Stimulated activated naive CD8-positive, alpha-beta T cell treated with anti-CD3 and anti-CD28 coated beads, Interleukin-15, Interleukin-2, amounts not matched to agents 100 ng/mL and 50 ng/mL, for 24 hours (primary cell): ENCODE data around the gene ARMC3.
"Not testable (repeated sequence)": the region's sequence is repeated elsewhere in the genome, so short reads cannot be mapped to it uniquely, and the experiment has no call there.

Experiments used
- H3K27ac Mint-ChIP-seq: one replicate; pipeline ENCODE4 v1.8.0; 2021; ENCODE audit warnings: mild to moderate bottlenecking, mixed read lengths
- H3K27me3 Mint-ChIP-seq: one replicate; pipeline ENCODE4 v1.8.0; 2021; ENCODE audit warnings: mixed read lengths
- H3K36me3 Mint-ChIP-seq: one replicate; pipeline ENCODE4 v1.8.0; 2021; ENCODE audit warnings: low read depth, mixed read lengths
- H3K4me1 Mint-ChIP-seq: one replicate; pipeline ENCODE4 v1.8.0; 2021; ENCODE audit warnings: low read depth, mixed read lengths
- H3K4me3 Mint-ChIP-seq: one replicate; pipeline ENCODE4 v1.8.0; 2021; ENCODE audit warnings: mild to moderate bottlenecking, mixed read lengths
- H3K9me3 Mint-ChIP-seq: one replicate; pipeline ENCODE4 v1.8.0; 2021; ENCODE audit warnings: mixed read lengths

ARMC3 gene

GRCh38 chr10:22927661-22928403 is at the start of gene ARMC3:
Gene ARMC3 (plus strand): TSS chr10:22928053. CDS start chr10:22931997, 3,944 bp downstream.
- H3K4me1 Mint-ChIP-seq = peaks cover 3% of the 10 kb centered on the region
- no peak within 1 kb of the TSS for H3K4me3 Mint-ChIP-seq
- peak within 1 kb of the TSS; percentile 42 for H3K27ac Mint-ChIP-seq
- peaks cover 12% of the 10 kb centered on the region for H3K27me3 Mint-ChIP-seq
- H3K36me3 Mint-ChIP-seq = no peaks in the 10 kb centered on the region
- no peaks in the 10 kb centered on the region for H3K9me3 Mint-ChIP-seq

DNA sequence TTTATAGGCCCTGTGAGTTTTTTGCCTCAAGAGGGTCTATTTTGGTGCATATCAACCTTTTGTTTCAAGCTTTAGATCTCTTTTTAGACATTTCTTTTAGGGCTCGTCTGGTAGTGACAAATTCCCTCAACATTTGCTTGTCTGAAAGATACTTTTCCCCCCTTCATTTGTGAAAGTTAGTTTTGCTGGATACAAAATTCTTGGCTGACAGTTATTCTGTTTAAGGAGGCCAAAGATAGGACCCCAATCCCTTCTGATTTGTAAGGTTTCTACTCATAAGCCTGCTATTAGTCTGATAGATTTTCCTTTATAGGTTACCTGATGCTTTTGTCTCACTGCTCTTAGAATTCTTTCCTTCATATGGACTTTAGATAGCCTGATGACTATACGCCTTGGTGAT is 36.1 kb upstream of the ARMC3 start:
- Mint-ChIP-seq H3K4me1 (no peaks in the 10 kb centered on the region), H3K27ac (no peak overlapping the region), H3K36me3 (no peaks in the 10 kb centered on the region), H3K4me3 (no peak overlapping the region), H3K27me3 (no peaks in the 10 kb centered on the region), H3K9me3 (peaks cover 29% of the 10 kb centered on the region)

- Mint-ChIP-seq H3K36me3 (no peaks in the 10 kb centered on the region), H3K27ac (no peak overlapping the region), H3K4me1 (no peaks in the 10 kb centered on the region), H3K9me3 (peaks cover 21% of the 10 kb centered on the region), H3K4me3 (no peak overlapping the region), H3K27me3 (no peaks in the 10 kb centered on the region)
These were observed 34.1 kb upstream of the ARMC3 start for GRCh38 chr10:22893781-22894180.

DNA sequence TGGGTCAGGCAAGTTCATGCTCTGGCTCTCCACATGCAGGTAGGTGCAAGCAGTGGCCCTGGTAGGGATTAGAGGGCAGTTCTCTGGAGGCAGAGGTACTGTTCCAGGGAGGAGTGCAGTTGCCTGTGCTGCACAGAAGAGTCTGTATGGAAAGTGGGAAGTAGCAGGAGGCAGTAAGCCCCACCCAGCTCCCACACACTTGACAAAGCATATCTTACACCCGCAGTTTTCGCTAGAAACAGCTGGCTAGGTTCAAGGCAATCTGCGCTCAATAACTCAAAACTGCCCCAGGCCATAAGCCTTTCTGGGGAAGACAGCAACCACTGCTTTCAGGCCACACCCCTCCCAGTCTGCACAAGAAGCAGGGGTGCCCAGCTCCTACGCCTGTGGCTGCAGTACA is 33.1 kb upstream of the ARMC3 start:
- H3K27ac Mint-ChIP-seq = no peak overlapping the region

DNA sequence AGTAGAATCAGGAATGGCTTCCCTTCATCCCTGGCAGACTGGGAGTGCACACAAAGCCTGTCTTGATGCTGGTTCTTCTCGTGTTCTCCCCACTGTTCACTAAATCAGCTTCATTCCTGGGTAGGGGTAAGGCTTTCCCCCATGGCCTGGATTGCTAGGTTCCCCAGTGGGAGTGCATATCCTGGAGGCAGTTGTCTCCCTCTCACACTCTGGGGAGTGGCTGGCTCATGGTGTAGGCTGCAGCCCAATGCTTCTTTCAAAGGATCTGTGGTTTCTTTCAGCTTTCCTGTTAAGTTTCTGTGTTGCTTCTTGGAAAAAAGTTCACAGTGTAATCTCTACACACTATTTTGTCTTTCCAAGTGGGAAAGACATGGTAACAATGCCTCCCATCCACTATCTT is 32.6 kb upstream of the ARMC3 start:
- no peak overlapping the region for H3K4me3 Mint-ChIP-seq
- no peak overlapping the region for H3K27ac Mint-ChIP-seq
- no peaks in the 10 kb centered on the region for H3K4me1 Mint-ChIP-seq
- peaks cover 21% of the 10 kb centered on the region for H3K9me3 Mint-ChIP-seq
- no peaks in the 10 kb centered on the region for H3K36me3 Mint-ChIP-seq
- H3K27me3 Mint-ChIP-seq = no peaks in the 10 kb centered on the region

More for the DNA sequence above, 33.1 kb upstream of the ARMC3 start:
- no peaks in the 10 kb centered on the region for H3K27me3 Mint-ChIP-seq
- no peak overlapping the region for H3K4me3 Mint-ChIP-seq
- H3K9me3 Mint-ChIP-seq = peaks cover 21% of the 10 kb centered on the region
- H3K4me1 Mint-ChIP-seq = no peaks in the 10 kb centered on the region
- no peaks in the 10 kb centered on the region for H3K36me3 Mint-ChIP-seq

DNA sequence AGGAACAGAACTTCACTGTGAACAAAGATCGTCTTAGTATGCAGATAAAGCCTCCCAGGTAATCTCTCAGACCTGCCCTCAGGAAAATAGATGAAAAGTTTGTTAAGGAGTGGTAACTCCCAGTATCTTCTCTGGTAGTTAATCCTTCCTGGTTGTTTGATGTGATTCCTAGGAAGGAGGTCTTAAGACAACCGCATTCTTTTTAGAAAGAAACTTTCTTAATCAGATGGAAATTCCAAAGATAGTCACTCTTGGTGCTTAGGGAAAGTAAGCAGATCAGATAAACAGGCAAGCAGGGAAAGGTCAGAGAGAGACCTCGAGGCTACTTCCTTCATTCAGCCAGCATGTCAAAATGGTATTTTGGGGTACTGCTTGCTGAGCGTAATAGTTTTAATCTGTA is 30.5 kb upstream of the ARMC3 start:
- no peak overlapping the region for H3K27ac Mint-ChIP-seq
- H3K36me3 Mint-ChIP-seq = no peaks in the 10 kb centered on the region
- H3K4me1 Mint-ChIP-seq = no peaks in the 10 kb centered on the region
- no peak overlapping the region for H3K4me3 Mint-ChIP-seq
- no peaks in the 10 kb centered on the region for H3K27me3 Mint-ChIP-seq
- H3K9me3 Mint-ChIP-seq = peaks cover 14% of the 10 kb centered on the region

DNA sequence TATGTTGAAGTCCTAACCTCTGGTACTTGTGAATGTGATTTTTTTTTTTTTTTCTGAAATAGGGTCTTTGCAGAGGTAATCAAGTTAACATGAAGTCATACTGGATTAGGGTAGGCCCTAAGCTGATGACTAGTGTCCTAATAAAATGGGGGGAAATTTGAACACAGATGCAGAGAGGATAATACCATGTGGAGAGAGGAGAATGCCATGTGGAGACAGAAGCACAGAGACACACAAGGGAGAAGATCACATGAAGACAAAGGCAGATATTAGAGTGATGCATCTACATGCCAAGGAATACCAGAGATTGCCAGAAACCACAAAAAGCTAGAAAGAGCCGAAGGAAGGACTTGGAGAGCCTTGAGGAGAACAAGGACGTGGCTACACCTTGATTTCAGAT is 28.5 kb upstream of the ARMC3 start:
- Mint-ChIP-seq H3K9me3 (peaks cover 15% of the 10 kb centered on the region), H3K4me3 (no peak overlapping the region), H3K27me3 (no peaks in the 10 kb centered on the region), H3K36me3 (no peaks in the 10 kb centered on the region), H3K27ac (no peak overlapping the region), H3K4me1 (no peaks in the 10 kb centered on the region)

DNA sequence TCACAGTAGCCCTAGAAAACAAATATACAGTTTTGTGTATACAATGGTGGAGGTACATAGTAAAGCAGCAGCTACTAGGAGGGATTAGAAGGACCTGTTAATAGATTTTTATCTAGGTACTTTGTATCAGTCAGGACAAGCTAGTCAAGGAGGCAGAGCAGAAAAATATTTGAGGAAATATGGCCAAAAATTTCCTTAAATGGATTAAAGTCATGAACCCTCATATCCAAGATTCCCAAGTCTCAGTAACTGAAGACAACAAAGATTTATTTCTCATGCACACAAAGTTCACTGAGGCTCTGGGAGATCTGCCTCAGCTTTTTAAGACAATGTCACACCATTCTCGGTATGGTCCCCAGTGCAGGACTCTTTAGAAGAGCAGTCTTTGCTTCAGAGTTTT is 28.1 kb upstream of the ARMC3 start:
- Mint-ChIP-seq H3K4me1 (no peaks in the 10 kb centered on the region), H3K36me3 (no peaks in the 10 kb centered on the region), H3K4me3 (no peak overlapping the region), H3K27ac (no peak overlapping the region), H3K9me3 (peaks cover 15% of the 10 kb centered on the region), H3K27me3 (no peaks in the 10 kb centered on the region)

GRCh38 chr10:22900841-22901601 is 26.8 kb upstream of the ARMC3 start:
- no peaks in the 10 kb centered on the region for H3K36me3 Mint-ChIP-seq
- no peaks in the 10 kb centered on the region for H3K27me3 Mint-ChIP-seq
- H3K27ac Mint-ChIP-seq = no peak overlapping the region
- peaks cover 20% of the 10 kb centered on the region for H3K9me3 Mint-ChIP-seq
- H3K4me3 Mint-ChIP-seq = no peak overlapping the region
- H3K4me1 Mint-ChIP-seq = no peaks in the 10 kb centered on the region

DNA sequence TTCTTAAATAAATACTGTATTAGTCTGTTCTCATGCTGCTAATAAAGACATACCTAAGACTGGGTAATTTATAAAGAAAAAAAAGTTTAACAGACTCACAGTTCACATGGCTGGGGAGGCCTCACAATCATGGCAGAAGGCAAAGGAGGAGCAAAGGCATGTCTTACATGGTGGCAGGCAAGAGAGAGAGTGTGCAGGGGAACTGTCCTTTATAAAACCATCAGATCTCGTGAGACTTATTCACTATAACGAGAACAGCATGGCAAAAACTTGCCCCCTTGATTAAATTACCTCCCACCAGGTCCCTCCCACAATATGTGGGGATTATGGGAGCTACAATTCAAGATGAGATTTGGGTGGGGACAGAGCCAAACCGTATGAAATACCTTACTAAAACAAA is 25.7 kb upstream of the ARMC3 start:
- H3K4me3 Mint-ChIP-seq, H3K27me3 Mint-ChIP-seq, H3K27ac Mint-ChIP-seq, H3K4me1 Mint-ChIP-seq, H3K36me3 Mint-ChIP-seq: not testable (repeated sequence)
- H3K9me3 Mint-ChIP-seq = peaks cover 20% of the 10 kb centered on the region

DNA sequence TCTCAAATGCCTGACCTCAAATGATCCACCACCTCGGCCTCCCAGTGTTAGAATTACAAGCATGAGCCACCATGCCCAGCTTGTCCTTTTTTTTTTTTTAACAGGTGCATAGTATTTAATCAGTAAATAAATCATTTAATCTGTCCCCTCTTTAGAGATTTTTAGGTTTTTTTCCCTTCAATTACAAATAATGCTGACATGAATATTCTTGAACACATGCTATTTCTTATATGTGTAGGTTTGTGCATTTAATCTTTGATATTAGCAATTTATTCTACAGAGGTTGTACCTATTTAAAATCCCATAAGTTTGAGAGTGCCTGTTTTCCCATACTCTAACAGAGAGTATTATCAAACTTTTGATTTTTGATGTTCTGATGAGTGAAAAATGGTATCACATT is 24.2 kb upstream of the ARMC3 start:
- no peaks in the 10 kb centered on the region for H3K4me1 Mint-ChIP-seq
- H3K9me3 Mint-ChIP-seq = peaks cover 34% of the 10 kb centered on the region
- H3K27ac Mint-ChIP-seq = no peak overlapping the region
- peaks cover 11% of the 10 kb centered on the region for H3K36me3 Mint-ChIP-seq
- H3K27me3 Mint-ChIP-seq = no peaks in the 10 kb centered on the region
- no peak overlapping the region for H3K4me3 Mint-ChIP-seq

GRCh38 chr10:22906767-22907166 is 21.1 kb upstream of the ARMC3 start:
- H3K4me3 Mint-ChIP-seq = no peak overlapping the region
- H3K4me1 Mint-ChIP-seq = peaks cover 3% of the 10 kb centered on the region
- H3K36me3 Mint-ChIP-seq = peaks cover 19% of the 10 kb centered on the region
- no peaks in the 10 kb centered on the region for H3K27me3 Mint-ChIP-seq
- H3K27ac Mint-ChIP-seq = no peak overlapping the region
- H3K9me3 Mint-ChIP-seq = peaks cover 40% of the 10 kb centered on the region

DNA sequence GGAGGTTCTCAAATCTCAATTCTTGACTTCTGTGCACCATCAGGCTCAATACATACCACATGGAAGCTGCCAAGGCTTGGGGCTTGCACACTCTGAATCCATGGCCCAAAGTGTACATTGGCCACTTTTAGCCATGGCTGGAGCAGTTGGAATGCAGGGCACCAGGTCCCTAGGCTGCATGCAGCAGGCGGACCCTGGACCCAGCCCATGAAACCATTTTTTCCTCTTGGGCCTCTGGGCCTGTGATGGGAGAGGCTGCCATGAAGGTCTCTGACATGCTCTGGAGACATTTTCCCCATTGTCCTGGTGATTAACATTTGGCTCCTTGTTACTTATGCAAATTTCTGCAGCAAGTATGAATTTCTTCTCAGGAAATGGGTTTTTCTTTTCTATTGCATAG is 19.0 kb upstream of the ARMC3 start:
- no peak overlapping the region for H3K27ac Mint-ChIP-seq
- H3K4me3 Mint-ChIP-seq = no peak overlapping the region
- H3K4me1 Mint-ChIP-seq = peaks cover 10% of the 10 kb centered on the region
- peaks cover 19% of the 10 kb centered on the region for H3K36me3 Mint-ChIP-seq
- H3K9me3 Mint-ChIP-seq = peaks cover 31% of the 10 kb centered on the region
- H3K27me3 Mint-ChIP-seq = no peaks in the 10 kb centered on the region

GRCh38 chr10:22909673-22910072 is 18.2 kb upstream of the ARMC3 start:
- H3K4me3 Mint-ChIP-seq, H3K27ac Mint-ChIP-seq, H3K27me3 Mint-ChIP-seq: not testable (repeated sequence)
- H3K9me3 Mint-ChIP-seq = peaks cover 28% of the 10 kb centered on the region
- peaks cover 10% of the 10 kb centered on the region for H3K4me1 Mint-ChIP-seq
- H3K36me3 Mint-ChIP-seq = peaks cover 19% of the 10 kb centered on the region

GRCh38 chr10:22911067-22911466 is 16.8 kb upstream of the ARMC3 start:
- Mint-ChIP-seq H3K27ac (no peak overlapping the region), H3K9me3 (peaks cover 23% of the 10 kb centered on the region), H3K4me1 (peaks cover 10% of the 10 kb centered on the region), H3K36me3 (peaks cover 19% of the 10 kb centered on the region), H3K27me3 (no peaks in the 10 kb centered on the region), H3K4me3 (no peak overlapping the region)
